Measurements from ENCODE around the gene PNMA6F.
"Not testable (repeated sequence)": the region's sequence is repeated elsewhere in the genome, so short reads cannot be mapped to it uniquely, and the experiment has no call there.

PNMA6F gene

DNA sequence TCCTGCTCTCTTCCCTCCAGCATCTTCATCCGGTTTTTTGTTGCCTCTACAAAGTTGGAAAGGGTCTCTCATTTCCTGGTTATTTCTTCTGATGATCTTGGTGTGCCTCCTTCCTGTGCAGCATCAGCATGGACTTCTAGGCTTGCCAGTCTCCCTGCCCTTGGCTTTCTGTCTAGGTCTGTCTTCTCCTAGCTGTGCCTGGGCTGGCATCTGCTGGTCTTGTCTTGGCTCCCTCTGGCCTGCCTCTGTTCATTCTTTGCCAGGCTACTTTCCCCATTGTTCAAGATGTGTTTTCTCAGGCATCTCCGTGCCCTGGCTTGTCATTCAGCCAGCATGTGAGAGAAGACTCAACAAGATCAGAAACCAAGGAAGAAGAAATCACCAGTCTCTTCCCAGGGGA is 22.1 kb upstream of the PNMA6F start:
- Mint-ChIP-seq H3K27ac (peak overlapping the region; percentile 95), H3K4me1 (ENCODE audit: low read depth) (peaks cover 47% of the 10 kb centered on the region), H3K27me3 (ENCODE audit: low read depth) (no peaks in the 10 kb centered on the region), H3K9me3 (peaks cover 14% of the 10 kb centered on the region), H3K36me3 (ENCODE audit: low read depth) (peaks cover 44% of the 10 kb centered on the region), H3K4me3 (peak overlapping the region; percentile 83)

DNA sequence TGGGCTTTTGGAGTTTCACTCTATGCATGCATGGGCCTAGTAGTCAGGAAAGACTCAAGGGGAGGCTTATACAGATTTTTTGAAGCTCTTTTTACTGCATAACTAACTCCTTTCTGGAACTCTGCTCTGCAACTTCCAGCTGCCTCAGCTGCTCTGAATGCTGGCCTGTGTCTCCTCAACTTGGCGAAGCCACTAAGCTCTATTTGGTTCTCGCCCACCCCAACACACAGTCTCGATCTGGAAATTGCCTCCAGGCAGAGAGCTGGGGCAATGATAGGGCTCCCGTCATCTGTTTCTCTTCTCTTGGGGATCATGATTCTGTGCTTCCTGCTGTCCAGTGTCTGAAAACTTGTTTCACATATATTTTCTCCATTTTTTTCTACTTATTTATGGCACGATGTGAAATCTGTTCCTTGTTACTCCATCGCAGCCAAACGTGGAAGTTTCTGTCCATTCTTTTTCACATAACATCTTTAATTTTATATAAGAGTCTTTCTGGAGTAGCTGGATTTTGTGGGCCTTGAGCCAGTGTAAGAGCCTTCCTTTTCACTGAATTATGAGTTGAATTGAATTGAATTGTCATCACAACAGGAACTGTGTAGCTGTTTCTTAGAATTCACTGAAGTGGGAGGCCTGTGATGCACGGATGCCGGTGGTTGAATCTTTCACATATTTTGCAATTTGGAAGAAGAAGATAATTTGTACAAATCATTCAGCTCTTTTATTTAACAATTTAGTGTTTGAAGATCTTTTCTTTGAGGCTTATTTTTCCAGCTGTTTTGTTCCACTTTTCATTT is 21.4 kb upstream of the PNMA6F start:
- peaks cover 49% of the 10 kb centered on the region for H3K36me3 Mint-ChIP-seq (ENCODE audit: low read depth)
- peaks cover 14% of the 10 kb centered on the region for H3K9me3 Mint-ChIP-seq
- H3K4me3 Mint-ChIP-seq, result peak overlapping the region; percentile 83
- H3K4me1 Mint-ChIP-seq (ENCODE audit: low read depth), result peaks cover 54% of the 10 kb centered on the region
- no peaks in the 10 kb centered on the region for H3K27me3 Mint-ChIP-seq (ENCODE audit: low read depth)
- peak overlapping the region; percentile 95 for H3K27ac Mint-ChIP-seq

DNA sequence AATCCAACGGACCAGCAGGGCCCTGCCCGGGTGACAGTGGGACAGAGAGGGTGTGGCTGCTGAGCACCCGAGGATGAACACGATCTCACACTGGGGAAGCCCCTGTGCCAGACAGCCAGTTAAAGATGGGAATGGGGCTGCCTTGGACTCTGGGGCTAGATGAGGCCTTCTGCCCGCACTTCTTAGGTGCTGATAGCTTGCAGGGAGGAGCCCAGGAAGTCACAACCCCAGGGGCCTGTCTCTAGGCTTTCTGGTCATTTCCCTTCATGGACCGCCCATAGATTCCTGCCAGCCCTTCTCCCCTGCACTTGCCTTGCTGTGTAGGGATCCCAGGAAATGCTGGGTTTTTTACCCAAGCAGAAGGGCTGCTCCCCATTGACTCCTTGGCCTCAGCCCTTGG is 18.5 kb upstream of the PNMA6F start:
- H3K27ac Mint-ChIP-seq, result no peak overlapping the region

DNA sequence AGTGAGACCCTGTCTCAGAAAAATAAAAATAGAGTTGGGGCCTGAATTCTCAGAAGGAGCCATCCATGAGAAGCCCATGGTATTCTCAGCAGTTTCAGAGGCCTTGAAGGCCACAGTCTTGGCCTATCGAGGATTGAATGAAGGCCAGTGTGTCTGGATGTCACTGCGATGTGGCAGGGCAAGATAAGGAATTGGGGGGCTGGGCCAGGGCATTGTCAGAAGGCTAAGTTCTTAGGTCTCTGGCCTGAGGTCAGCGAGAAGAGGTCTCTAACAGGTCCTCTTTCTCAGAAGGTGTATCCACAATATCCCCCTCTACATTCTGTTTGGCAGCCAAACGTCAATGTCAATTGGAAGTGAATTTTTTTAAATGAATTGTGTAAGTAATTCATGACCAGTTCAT is 18.1 kb upstream of the PNMA6F start:
- H3K27ac Mint-ChIP-seq, result no peak overlapping the region
- peaks cover 79% of the 10 kb centered on the region for H3K4me1 Mint-ChIP-seq (ENCODE audit: low read depth)
- H3K27me3 Mint-ChIP-seq (ENCODE audit: low read depth), result no peaks in the 10 kb centered on the region
- H3K9me3 Mint-ChIP-seq, result peaks cover 14% of the 10 kb centered on the region
- no peak overlapping the region for H3K4me3 Mint-ChIP-seq
- H3K36me3 Mint-ChIP-seq (ENCODE audit: low read depth), result peaks cover 55% of the 10 kb centered on the region

More for the DNA sequence above, 18.5 kb upstream of the PNMA6F start:
- no peaks in the 10 kb centered on the region for H3K27me3 Mint-ChIP-seq (ENCODE audit: low read depth)
- H3K4me3 Mint-ChIP-seq, result no peak overlapping the region
- peaks cover 14% of the 10 kb centered on the region for H3K9me3 Mint-ChIP-seq
- H3K36me3 Mint-ChIP-seq (ENCODE audit: low read depth), result peaks cover 58% of the 10 kb centered on the region
- H3K4me1 Mint-ChIP-seq (ENCODE audit: low read depth), result peaks cover 77% of the 10 kb centered on the region

DNA sequence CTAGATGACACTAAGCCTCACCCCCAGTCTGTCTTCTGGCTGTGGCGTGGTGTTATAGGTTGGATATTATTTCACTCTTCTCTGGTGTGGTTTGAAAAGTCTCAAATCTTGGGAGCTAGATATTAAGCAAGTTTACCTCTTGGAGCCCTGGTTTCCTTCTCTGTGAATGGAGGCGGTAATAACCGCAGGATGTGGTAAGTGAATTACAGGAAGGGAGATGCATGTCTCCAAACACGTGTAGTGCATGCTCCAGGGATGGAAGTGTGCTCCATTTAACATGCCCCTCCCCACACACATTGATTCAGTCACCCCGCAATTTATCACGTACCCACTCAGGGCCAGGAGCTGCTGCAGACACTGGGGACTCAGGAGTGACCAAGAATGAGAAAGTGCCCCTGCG is 17.3 kb upstream of the PNMA6F start:
- peaks cover 55% of the 10 kb centered on the region for H3K36me3 Mint-ChIP-seq (ENCODE audit: low read depth)
- H3K27ac Mint-ChIP-seq, result peak overlapping the region; percentile 73
- H3K9me3 Mint-ChIP-seq, result peaks cover 14% of the 10 kb centered on the region
- H3K4me3 Mint-ChIP-seq, result peak overlapping the region; percentile 61
- H3K4me1 Mint-ChIP-seq (ENCODE audit: low read depth), result peaks cover 74% of the 10 kb centered on the region
- H3K27me3 Mint-ChIP-seq (ENCODE audit: low read depth), result no peaks in the 10 kb centered on the region

DNA sequence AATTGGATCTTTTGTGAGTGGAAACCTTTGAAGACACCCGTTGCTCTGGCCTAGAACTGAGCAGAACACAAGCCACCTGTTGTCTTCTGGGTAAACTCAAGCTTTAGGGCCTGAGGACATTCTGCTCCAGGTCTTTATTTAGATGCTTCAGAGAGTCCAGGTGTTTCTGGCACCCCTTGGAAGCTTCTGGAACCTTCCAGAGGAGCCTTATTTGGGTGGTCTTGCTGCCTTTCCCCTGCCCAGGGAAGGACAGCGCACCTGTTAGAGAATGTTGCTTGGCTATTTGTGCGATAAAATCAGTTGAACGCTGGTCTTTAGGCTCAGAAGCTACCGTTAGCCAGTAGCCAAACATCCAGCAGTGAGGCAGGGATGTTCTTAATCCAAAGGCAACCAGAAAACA is 15.4 kb upstream of the PNMA6F start:
- H3K4me1 Mint-ChIP-seq (ENCODE audit: low read depth), result peaks cover 59% of the 10 kb centered on the region
- H3K27ac Mint-ChIP-seq, result peak overlapping the region; percentile 63
- H3K9me3 Mint-ChIP-seq, result peaks cover 14% of the 10 kb centered on the region
- H3K27me3 Mint-ChIP-seq (ENCODE audit: low read depth), result no peaks in the 10 kb centered on the region
- H3K36me3 Mint-ChIP-seq (ENCODE audit: low read depth), result peaks cover 46% of the 10 kb centered on the region
- H3K4me3 Mint-ChIP-seq, result no peak overlapping the region

DNA sequence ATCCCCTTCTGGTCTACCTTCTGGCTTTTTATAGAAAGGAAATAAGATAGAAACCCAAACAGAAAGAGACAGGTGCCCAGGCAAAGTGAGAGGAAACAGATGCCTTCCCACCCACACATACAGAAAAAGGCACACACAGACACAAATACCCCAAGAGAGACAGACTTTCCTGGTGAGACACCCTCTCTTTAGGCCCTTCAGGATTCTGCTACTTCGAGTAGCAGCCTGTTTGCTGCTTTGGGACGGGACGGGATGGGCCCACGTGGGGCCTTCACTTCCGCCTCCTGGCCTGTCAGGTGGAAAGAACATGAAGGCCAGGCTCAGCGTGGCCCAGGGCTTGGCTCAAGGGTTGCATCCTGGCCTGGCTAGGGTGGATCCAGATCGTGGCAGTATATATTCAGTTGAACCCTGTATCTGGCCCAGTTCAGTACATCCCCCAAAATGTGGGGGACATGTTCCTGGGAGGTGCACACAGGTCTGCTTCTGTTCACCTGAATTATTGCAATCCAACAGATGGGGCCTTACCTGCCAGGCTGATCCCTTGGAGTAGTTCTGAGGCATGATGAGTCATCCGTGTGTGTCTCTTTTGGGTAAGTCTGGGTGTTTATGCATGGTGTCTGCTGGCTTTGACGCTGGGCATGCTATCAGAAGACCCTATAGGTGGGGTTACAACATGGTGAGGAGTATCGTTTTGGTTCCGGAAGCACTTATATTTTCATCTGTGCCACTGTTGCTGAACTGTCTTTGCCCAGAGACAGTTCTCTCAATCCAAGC is 14.7 kb upstream of the PNMA6F start:
- peak overlapping the region; percentile 83 for H3K4me3 Mint-ChIP-seq
- no peaks in the 10 kb centered on the region for H3K27me3 Mint-ChIP-seq (ENCODE audit: low read depth)
- peaks cover 40% of the 10 kb centered on the region for H3K36me3 Mint-ChIP-seq (ENCODE audit: low read depth)
- peaks cover 7% of the 10 kb centered on the region for H3K9me3 Mint-ChIP-seq
- H3K4me1 Mint-ChIP-seq (ENCODE audit: low read depth), result peaks cover 52% of the 10 kb centered on the region
- peak overlapping the region; percentile 59 for H3K27ac Mint-ChIP-seq

DNA sequence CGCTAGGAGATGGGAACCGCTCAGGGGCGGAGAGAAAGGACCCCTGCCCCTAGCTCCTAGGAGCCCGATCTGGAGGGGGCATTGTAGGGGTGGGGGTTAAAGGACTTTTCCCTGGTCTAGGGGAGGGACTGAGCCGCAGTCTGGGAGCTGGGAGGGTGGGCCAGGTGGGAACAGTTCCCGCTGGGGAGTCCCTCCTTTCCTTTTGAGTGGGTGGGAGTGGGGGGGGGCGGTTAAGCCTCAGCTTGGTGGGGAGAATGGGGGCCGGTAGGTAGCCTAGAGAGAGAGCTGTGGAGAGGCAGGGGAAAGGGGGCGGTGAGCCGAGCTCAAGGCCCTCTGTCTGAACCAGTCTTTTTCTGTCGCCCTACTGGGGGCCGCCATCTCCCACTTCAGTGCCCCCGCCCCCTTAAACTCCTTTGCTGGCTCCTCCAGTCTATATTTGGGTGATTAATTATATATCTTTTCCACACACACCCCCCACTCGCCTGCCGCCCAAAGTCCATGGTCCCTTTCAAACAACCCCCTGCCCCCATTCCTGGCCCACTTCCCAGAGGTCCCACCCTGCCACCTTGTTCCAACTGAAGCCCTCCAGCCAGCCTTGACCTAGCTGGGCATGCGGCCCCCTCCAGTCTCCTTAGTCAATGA is 13.2 kb upstream of the PNMA6F start:
- H3K9me3 Mint-ChIP-seq, result no peaks in the 10 kb centered on the region
- H3K27ac Mint-ChIP-seq, result peak overlapping the region; percentile 69

DNA sequence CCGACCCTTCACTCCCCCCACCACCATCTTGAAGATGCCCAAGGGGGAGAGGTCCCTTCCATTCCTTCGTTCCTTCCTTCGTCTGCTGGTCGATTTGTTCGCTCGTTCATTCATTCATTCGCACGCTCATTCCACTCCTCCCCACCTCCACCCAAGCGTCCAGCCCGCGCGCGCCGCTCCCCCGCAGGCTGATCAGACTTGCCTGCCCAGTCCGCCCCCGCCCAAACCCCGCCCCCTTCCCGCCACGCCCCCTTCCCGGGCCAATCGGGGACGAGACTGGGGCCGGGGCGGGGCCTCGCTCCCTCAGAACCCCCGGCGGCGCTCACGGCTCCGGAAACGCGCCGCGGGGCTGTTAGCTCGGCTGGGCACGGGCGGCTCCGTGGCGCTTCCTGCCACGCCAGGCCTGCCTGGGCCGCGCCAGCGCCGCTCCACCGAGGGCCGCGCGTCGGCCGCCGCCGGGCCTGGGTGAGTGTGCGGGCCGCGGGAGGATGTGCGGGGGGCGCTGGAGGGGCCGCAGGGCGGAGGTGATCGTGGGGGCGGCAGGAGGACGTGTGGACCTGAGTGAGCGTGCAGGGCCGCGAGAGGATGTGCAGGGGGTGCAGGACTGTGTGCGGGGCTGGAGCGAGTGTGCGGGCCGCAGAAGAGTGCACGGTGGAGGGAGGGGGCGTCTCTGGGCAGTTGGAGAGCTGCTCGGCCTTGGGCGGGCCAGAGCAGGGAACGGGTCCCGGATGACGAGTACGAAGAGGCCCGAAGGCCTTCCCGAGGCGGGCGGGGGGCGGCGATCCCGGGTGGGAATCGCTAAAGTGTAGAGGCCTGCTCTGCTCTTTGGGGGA is 12.5 kb upstream of the PNMA6F start, which contains the start of gene ZNF275:
Gene ZNF275, plus strand, starts transcription at position 333 of the 833 bp plus-strand sequence. CDS start 2,527 bp downstream, outside the sequence.
- Mint-ChIP-seq H3K27ac (peak within 1 kb of the TSS; percentile 69), H3K36me3 (ENCODE audit: low read depth) (peaks cover 24% of the 10 kb centered on the region), H3K4me1 (ENCODE audit: low read depth) (peaks cover 37% of the 10 kb centered on the region), H3K4me3 (peak within 1 kb of the TSS; percentile 93), H3K9me3 (no peaks in the 10 kb centered on the region), H3K27me3 (ENCODE audit: low read depth) (peaks cover 7% of the 10 kb centered on the region)

More for the DNA sequence above, 13.2 kb upstream of the PNMA6F start:
- Mint-ChIP-seq H3K27me3 (ENCODE audit: low read depth) (peaks cover 7% of the 10 kb centered on the region), H3K4me1 (ENCODE audit: low read depth) (peaks cover 40% of the 10 kb centered on the region), H3K36me3 (ENCODE audit: low read depth) (peaks cover 26% of the 10 kb centered on the region), H3K4me3 (peak overlapping the region; percentile 83)

DNA sequence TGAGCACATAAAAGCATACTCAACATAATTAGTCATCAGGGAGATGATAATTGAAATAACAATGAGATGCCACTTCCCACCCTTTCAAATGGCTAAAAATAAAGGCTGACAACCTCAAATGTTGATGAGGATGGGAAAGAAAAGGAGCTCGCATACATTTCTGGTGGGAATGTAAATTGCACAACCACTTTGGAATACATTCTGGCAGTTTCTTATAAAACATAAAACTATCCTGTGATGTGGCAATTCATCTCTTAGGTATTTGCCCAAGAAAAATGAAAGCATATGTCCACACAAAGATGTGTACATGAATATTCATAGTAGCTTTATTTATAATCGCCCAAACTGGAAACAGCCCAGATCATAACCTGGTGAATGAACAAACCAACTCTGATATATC is 11.7 kb upstream of the PNMA6F start:
- Mint-ChIP-seq H3K27me3 (ENCODE audit: low read depth) (peaks cover 14% of the 10 kb centered on the region), H3K27ac (no peak overlapping the region)

DNA sequence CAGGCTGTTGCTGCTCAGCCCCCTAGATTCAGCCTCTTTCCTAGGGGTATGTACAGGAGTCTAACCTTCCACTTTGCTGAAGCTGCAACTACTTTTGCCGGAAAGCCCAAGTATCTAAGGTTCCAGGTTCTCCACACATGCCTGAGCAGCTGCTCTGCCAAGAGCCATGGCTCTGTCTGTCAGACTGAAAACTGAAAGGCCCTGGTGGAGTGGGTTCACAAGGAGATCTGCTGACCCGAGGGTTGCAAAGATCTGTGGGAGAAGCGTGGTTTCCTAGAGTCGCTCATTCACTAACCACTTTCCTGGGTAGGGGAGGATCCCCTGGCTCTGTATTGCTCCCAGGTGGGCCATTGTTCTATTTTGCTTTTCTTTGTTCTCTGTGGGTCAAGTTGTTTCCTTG is 6.0 kb upstream of the PNMA6F start:
- Mint-ChIP-seq H3K27ac (no peak overlapping the region), H3K4me1 (ENCODE audit: low read depth) (no peaks in the 10 kb centered on the region), H3K27me3 (ENCODE audit: low read depth) (peaks cover 51% of the 10 kb centered on the region), H3K36me3 (ENCODE audit: low read depth) (no peaks in the 10 kb centered on the region), H3K9me3 (no peaks in the 10 kb centered on the region), H3K4me3 (no peak overlapping the region)

More for the DNA sequence above, 11.7 kb upstream of the PNMA6F start:
- H3K36me3 Mint-ChIP-seq (ENCODE audit: low read depth), result peaks cover 16% of the 10 kb centered on the region
- no peaks in the 10 kb centered on the region for H3K9me3 Mint-ChIP-seq
- peak overlapping the region; percentile 93 for H3K4me3 Mint-ChIP-seq
- H3K4me1 Mint-ChIP-seq (ENCODE audit: low read depth), result peaks cover 30% of the 10 kb centered on the region

DNA sequence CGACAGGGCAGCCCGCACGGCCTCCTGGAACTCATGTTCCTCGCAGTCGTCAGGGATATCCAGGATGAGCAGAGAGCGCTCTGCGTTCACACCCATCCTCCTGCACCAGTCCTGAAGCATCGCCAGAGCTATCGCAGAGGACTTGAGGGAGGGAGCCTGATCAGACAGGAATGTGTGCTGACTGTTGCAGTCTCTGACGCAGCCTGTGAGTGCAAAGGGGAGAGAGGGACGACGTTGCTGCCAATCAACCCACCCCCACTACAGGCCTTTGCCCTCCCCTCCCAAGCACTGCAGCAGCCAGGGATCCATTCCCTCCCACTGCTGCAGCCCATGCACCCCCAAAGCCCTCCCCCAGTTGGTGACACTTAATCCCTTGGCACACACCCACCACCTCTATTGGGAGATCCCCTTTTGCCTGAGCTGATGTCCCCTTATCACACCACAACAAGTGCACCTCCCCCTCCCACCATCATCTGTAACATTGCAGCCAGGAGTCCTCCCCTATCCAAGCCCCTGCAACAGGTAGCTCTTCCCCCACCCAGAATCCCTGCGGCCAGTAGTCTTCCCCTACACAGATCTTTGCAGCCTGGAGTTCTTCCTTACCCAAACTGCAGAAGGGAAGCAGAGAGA is 897 bp downstream of the PNMA6F start:
- H3K4me3 Mint-ChIP-seq, result no peak overlapping the region
- peaks cover 34% of the 10 kb centered on the region for H3K27me3 Mint-ChIP-seq (ENCODE audit: low read depth)
- H3K36me3 Mint-ChIP-seq (ENCODE audit: low read depth), result no peaks in the 10 kb centered on the region
- H3K4me1 Mint-ChIP-seq (ENCODE audit: low read depth), result no peaks in the 10 kb centered on the region
- no peak overlapping the region for H3K27ac Mint-ChIP-seq
- no peaks in the 10 kb centered on the region for H3K9me3 Mint-ChIP-seq

DNA sequence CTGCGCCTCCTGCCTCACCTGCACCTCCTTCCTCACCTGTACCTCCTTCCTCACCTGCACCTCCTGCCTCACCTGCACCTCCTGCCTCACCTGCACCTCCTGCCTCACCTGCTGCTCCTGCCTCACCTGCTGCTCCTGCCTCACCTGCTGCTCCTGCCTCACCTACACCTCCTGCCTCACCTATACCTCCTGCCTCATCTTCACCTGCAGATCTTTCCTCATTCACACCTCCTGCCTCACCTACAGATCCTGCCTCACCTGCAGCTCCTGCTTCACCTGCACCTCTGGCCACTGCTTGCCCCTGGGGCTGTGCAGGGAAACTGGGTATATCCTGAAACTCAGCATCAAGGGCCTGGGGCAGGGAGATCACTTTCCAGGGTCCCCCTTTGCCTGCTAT is 1.5 kb downstream of the PNMA6F start:
- not testable (repeated sequence) for H3K27ac Mint-ChIP-seq; H3K9me3 Mint-ChIP-seq; H3K36me3 Mint-ChIP-seq (ENCODE audit: low read depth); H3K4me1 Mint-ChIP-seq (ENCODE audit: low read depth); H3K4me3 Mint-ChIP-seq
- peaks cover 29% of the 10 kb centered on the region for H3K27me3 Mint-ChIP-seq (ENCODE audit: low read depth)
